Keratinocyte (primary cell): ENCODE data around the gene CTTN.

ENCODE experiments used
- CTCF ChIP-seq, 3 experiments: IDR thresholded peaks in 1 of 3; conservative IDR thresholded peaks in 1 of 3; optimal IDR thresholded peaks in 1 of 3; 2 replicates in 2 of 3; 3 replicates in 1 of 3; pipeline versions ENCODE3 to v1.5.1; 2011; ENCODE audit warnings: low read length in 3 of 3, mild to moderate bottlenecking in 3 of 3, moderate library complexity in 2 of 3, control low read depth in 1 of 3, inconsistent platforms in 1 of 3; ENCODE audit not compliant: insufficient read depth in 2 of 3; ENCODE audit errors: extremely low read depth in 1 of 3
- EZH2 ChIP-seq: IDR thresholded peaks from one replicate; pipeline ENCODE4 v1.6.1; 2012; ENCODE audit warnings: inconsistent platforms, mild to moderate bottlenecking, low read length, moderate library complexity

- TF ChIP-seq CTCF (optimal IDR thresholded peaks at IDR 0.05 in 1 of 3, IDR thresholded peaks at IDR 0.05 in 1 of 3, conservative IDR thresholded peaks at IDR 0.05 in 1 of 3; ENCODE audit: extremely low read depth in 1 of 3, insufficient read depth in 2 of 3, low read length in 3 of 3): no peak
- no peak for TF ChIP-seq EZH2
These were observed 12.2 kb downstream of the CTTN start for GRCh38 chr11:70410276-70411205.
